ENCODE data around the gene KCNIP3. TPM values are rescaled to one million over a fixed set of nuclear protein-coding genes. Genes with fewer than 3 reads are reported as not detected.

The KCNIP3 gene
- total RNA-seq, 3 donors from 2014 or later (not counting 1 experiment from before 2014, with no cell fraction given): 0.52 to 1.4 TPM; not detected in 1

GRCh38 chr2:95374451-95374920 is 77.3 kb downstream of the KCNIP3 start:
- peaks cover 8% of the 10 kb centered on the region in 2 donors for H3K27me3 Mint-ChIP-seq (ENCODE audit: low read depth in 2 of 2)
- ATAC-seq (no peak), DNase-seq (no peak)
- intact Hi-C loops (cut with micrococcal nuclease): no loop called here
- no peak overlapping the region for H3K27ac ChIP-seq (ENCODE audit: low read length)
- H3K36me3 Mint-ChIP-seq: no peaks in the 10 kb centered on the region
- no peaks in the 10 kb centered on the region for H3K9me3 ChIP-seq (ENCODE audit: control insufficient read depth, insufficient read depth, low read length)
- no peaks in the 10 kb centered on the region for H3K36me3 ChIP-seq (ENCODE audit: control insufficient read depth, insufficient read depth, low read length)
- no peak overlapping the region for H3K4me3 ChIP-seq (ENCODE audit: low read length)
- no peak overlapping the region for H3K4me3 Mint-ChIP-seq
- no peaks in the 10 kb centered on the region for H3K4me1 ChIP-seq (ENCODE audit: control insufficient read depth, insufficient read depth, low read length)
- no peaks in the 10 kb centered on the region for H3K4me1 Mint-ChIP-seq
- TF ChIP-seq, protein P1, sequence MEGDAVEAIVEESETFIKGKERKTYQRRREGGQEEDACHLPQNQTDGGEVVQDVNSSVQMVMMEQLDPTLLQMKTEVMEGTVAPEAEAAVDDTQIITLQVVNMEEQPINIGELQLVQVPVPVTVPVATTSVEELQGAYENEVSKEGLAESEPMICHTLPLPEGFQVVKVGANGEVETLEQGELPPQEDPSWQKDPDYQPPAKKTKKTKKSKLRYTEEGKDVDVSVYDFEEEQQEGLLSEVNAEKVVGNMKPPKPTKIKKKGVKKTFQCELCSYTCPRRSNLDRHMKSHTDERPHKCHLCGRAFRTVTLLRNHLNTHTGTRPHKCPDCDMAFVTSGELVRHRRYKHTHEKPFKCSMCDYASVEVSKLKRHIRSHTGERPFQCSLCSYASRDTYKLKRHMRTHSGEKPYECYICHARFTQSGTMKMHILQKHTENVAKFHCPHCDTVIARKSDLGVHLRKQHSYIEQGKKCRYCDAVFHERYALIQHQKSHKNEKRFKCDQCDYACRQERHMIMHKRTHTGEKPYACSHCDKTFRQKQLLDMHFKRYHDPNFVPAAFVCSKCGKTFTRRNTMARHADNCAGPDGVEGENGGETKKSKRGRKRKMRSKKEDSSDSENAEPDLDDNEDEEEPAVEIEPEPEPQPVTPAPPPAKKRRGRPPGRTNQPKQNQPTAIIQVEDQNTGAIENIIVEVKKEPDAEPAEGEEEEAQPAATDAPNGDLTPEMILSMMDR (IDR thresholded peaks at IDR 0.05): no peak
- H3K9me3 Mint-ChIP-seq: no peaks in the 10 kb centered on the region
- H3K27me3 ChIP-seq (ENCODE audit: control insufficient read depth, insufficient read depth, low read length): no peaks in the 10 kb centered on the region
- 91% methylated on average over 6 of the region's 11 CpGs for WGBS (ENCODE audit: insufficient coverage)
- H3K27ac Mint-ChIP-seq: no peak overlapping the region

- H3K27ac ChIP-seq (ENCODE audit: low read length): no peak overlapping the region
- no peaks in the 10 kb centered on the region for H3K9me3 ChIP-seq (ENCODE audit: control insufficient read depth, insufficient read depth, low read length)
- Mint-ChIP-seq H3K4me1 (no peaks in the 10 kb centered on the region), H3K27ac (no peak overlapping the region), H3K4me3 (no peak overlapping the region), H3K27me3 (ENCODE audit: low read depth in 2 of 2) (peaks cover 8% of the 10 kb centered on the region in 2 donors), H3K36me3 (no peaks in the 10 kb centered on the region), H3K9me3 (no peaks in the 10 kb centered on the region)
- no peaks in the 10 kb centered on the region for H3K4me1 ChIP-seq (ENCODE audit: control insufficient read depth, insufficient read depth, low read length)
- intact Hi-C loops (cut with micrococcal nuclease): no loop called here
- DNase-seq (no peak), ATAC-seq (no peak)
- WGBS (ENCODE audit: insufficient coverage): 65% methylated on average over 15 of the region's 15 CpGs
- no peaks in the 10 kb centered on the region for H3K36me3 ChIP-seq (ENCODE audit: control insufficient read depth, insufficient read depth, low read length)
- no peak overlapping the region for H3K4me3 ChIP-seq (ENCODE audit: low read length)
- H3K27me3 ChIP-seq (ENCODE audit: control insufficient read depth, insufficient read depth, low read length): no peaks in the 10 kb centered on the region
- TF ChIP-seq, protein P1 (IDR thresholded peaks at IDR 0.05): no peak
These were observed 77.8 kb downstream of the KCNIP3 start for GRCh38 chr2:95374921-95375471.

DNA sequence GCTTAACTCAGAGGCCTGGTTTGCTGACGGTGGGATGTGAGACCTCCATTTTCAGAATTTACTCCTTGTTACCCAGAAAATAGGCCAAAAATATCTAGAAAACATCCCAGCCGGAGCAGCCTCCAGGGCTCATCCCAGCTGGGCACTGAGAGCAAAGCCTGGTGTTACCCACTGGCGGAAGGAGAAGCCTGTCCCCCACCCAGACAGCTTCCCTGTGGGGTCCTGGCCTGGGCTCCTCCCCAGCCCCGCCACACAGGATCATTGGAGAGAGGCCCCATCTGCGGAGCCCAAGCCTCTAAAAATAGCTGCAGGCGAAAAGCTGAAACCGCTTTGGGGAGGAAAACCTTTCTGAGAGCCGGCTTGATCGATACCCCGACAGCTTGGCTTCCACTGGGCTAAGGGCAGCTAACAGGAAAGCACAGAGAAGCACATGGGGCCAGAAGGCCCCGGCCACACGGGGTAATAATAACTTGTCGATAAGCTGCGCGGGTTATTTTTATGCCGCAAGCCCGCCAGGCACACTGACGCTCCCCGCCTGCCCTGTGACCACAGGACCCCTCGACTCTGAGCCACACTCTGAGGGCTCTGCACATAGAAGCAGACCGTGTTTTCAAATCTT is 78.5 kb downstream of the KCNIP3 start:
- TF ChIP-seq, protein P1 (IDR thresholded peaks at IDR 0.05): no peak
- Mint-ChIP-seq H3K4me3 (no peak overlapping the region), H3K4me1 (no peaks in the 10 kb centered on the region), H3K36me3 (no peaks in the 10 kb centered on the region), H3K9me3 (no peaks in the 10 kb centered on the region), H3K27ac (no peak overlapping the region), H3K27me3 (ENCODE audit: low read depth in 2 of 2) (peaks cover 11 to 13% of the 10 kb centered on the region in 2 donors)
- no peak for DNase-seq
- ATAC-seq: no peak
- Histone ChIP-seq H3K4me3 (ENCODE audit: low read length) (no peak overlapping the region), H3K27me3 (ENCODE audit: control insufficient read depth, insufficient read depth, low read length) (no peaks in the 10 kb centered on the region), H3K9me3 (ENCODE audit: control insufficient read depth, insufficient read depth, low read length) (no peaks in the 10 kb centered on the region), H3K36me3 (ENCODE audit: control insufficient read depth, insufficient read depth, low read length) (no peaks in the 10 kb centered on the region), H3K27ac (ENCODE audit: low read length) (no peak overlapping the region), H3K4me1 (ENCODE audit: control insufficient read depth, insufficient read depth, low read length) (no peaks in the 10 kb centered on the region)
- intact Hi-C loops (cut with micrococcal nuclease): no loop called here
- WGBS (ENCODE audit: insufficient coverage): 91% methylated on average over 21 of the region's 21 CpGs

All from natural killer cell (primary cell).